ENCODE data around the gene TBL1X.

The TBL1X gene

GRCh38 chrX:9628779-9629493 lies 164.1 kb downstream of the TBL1X start:
- DNase-seq (ENCODE audit: low spot score): no peak

GRCh38 chrX:9634551-9634950 lies 169.7 kb downstream of the TBL1X start:
- DNase-seq (ENCODE audit: low spot score): no peak

- DNase-seq (ENCODE audit: low spot score): no peak
Measured at GRCh38 chrX:9635368-9635767, 170.5 kb downstream of the TBL1X start.

- peak; percentile 11 for DNase-seq (ENCODE audit: low spot score)
Measured at GRCh38 chrX:9635803-9636202, 170.9 kb downstream of the TBL1X start.

- DNase-seq (ENCODE audit: low spot score): no peak
Measured at GRCh38 chrX:9638871-9639270, 174.0 kb downstream of the TBL1X start.

- DNase-seq (ENCODE audit: low spot score): no peak
Measured at GRCh38 chrX:9642270-9642995, 177.6 kb downstream of the TBL1X start.

- DNase-seq (ENCODE audit: low spot score): no peak
Measured at GRCh38 chrX:9643807-9644206, 178.9 kb downstream of the TBL1X start.

- no peak for DNase-seq (ENCODE audit: low spot score)
Measured at GRCh38 chrX:9644335-9644734, 179.5 kb downstream of the TBL1X start.

- peak; percentile 14 for DNase-seq (ENCODE audit: low spot score)
Measured at GRCh38 chrX:9646471-9647224, 181.8 kb downstream of the TBL1X start.

GRCh38 chrX:9647431-9647830 lies 182.6 kb downstream of the TBL1X start:
- no peak for DNase-seq (ENCODE audit: low spot score)

GRCh38 chrX:9650091-9650490 lies 185.2 kb downstream of the TBL1X start:
- DNase-seq (ENCODE audit: low spot score): no peak

GRCh38 chrX:9651737-9652136 lies 186.9 kb downstream of the TBL1X start:
- DNase-seq (ENCODE audit: low spot score): no peak

GRCh38 chrX:9654929-9655328 lies 190.1 kb downstream of the TBL1X start:
- DNase-seq (ENCODE audit: low spot score): no peak

GRCh38 chrX:9656277-9656676 lies 191.4 kb downstream of the TBL1X start:
- no peak for DNase-seq (ENCODE audit: low spot score)

GRCh38 chrX:9656871-9657270 lies 192.0 kb downstream of the TBL1X start:
- DNase-seq (ENCODE audit: low spot score): no peak

- DNase-seq (ENCODE audit: low spot score): no peak
Measured at GRCh38 chrX:9657590-9658256, 192.9 kb downstream of the TBL1X start.

- DNase-seq (ENCODE audit: low spot score): no peak
Measured at GRCh38 chrX:9658409-9658808, 193.6 kb downstream of the TBL1X start.

- no peak for DNase-seq (ENCODE audit: low spot score)
Measured at GRCh38 chrX:9659571-9660195, 194.8 kb downstream of the TBL1X start.

GRCh38 chrX:9662148-9662547 lies 197.3 kb downstream of the TBL1X start:
- DNase-seq (ENCODE audit: low spot score): peak; percentile 24

- DNase-seq (ENCODE audit: low spot score): no peak
Measured at GRCh38 chrX:9663216-9663615, 198.4 kb downstream of the TBL1X start.

- no peak for DNase-seq (ENCODE audit: low spot score)
Measured at GRCh38 chrX:9664224-9664623, 199.4 kb downstream of the TBL1X start.

- no peak for DNase-seq (ENCODE audit: low spot score)
Measured at GRCh38 chrX:9665113-9665512, 200.3 kb downstream of the TBL1X start.

Data from hepatic stellate cell (primary cell).